ENCODE results near the gene ODAD2. TPM values are rescaled to one million over a fixed set of nuclear protein-coding genes. Genes with fewer than 3 reads are reported as not detected.

ODAD2 gene
- total RNA-seq, 4 donors from 2014 or later: not detected

DNA sequence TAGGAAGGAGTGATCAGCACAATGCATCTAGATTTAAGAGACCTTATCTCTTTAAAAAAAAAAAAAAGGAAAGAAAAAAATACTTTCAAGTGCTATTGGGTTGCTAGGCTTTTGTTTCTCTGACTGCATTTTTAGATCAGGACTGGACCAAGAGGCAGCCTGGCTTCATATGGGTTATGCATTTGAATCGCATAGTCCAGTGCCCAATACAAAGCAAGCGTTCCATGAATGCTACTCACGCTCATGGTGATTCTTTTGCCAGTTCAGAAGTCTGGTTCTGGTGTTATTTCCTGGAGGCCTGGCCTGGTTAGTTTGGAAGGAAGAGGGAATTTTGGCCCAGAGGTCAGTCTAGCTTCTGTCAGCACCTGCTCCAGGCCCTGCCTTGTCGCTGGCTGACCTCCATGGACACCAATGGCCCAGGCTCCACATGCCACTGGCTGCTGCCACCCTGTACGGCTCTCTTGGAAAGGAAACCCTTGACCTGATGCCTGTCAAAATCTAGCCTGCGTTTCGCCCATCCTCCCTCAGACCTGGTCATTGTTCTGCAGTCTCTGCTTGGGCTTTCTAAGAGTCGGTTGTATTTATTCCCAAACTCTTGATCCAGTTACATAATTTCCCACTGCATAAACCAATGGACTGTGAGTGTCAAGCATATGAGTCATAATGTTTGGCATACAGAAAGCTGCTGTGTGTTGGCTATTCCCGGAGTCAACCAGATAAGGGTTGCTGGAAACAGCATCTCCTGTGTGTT lies 178.9 kb downstream of the ODAD2 start:
- H3K9me3 ChIP-seq: peaks cover 0 to 3% (median 0%) of the 10 kb centered on the region in 4 donors
- H3K4me3 ChIP-seq: no peak overlapping the region
- H3K36me3 ChIP-seq: no peaks in the 10 kb centered on the region
- H3K27ac ChIP-seq: no peak overlapping the region
- DNase-seq: no peak
- TF ChIP-seq, protein P1, sequence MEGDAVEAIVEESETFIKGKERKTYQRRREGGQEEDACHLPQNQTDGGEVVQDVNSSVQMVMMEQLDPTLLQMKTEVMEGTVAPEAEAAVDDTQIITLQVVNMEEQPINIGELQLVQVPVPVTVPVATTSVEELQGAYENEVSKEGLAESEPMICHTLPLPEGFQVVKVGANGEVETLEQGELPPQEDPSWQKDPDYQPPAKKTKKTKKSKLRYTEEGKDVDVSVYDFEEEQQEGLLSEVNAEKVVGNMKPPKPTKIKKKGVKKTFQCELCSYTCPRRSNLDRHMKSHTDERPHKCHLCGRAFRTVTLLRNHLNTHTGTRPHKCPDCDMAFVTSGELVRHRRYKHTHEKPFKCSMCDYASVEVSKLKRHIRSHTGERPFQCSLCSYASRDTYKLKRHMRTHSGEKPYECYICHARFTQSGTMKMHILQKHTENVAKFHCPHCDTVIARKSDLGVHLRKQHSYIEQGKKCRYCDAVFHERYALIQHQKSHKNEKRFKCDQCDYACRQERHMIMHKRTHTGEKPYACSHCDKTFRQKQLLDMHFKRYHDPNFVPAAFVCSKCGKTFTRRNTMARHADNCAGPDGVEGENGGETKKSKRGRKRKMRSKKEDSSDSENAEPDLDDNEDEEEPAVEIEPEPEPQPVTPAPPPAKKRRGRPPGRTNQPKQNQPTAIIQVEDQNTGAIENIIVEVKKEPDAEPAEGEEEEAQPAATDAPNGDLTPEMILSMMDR (IDR thresholded peaks at IDR 0.05): no peak
- TF ChIP-seq POLR2A (IDR thresholded peaks at IDR 0.05): no peak
- no peaks in the 10 kb centered on the region for H3K27me3 ChIP-seq
- no peaks in the 10 kb centered on the region for H3K4me1 ChIP-seq

DNA sequence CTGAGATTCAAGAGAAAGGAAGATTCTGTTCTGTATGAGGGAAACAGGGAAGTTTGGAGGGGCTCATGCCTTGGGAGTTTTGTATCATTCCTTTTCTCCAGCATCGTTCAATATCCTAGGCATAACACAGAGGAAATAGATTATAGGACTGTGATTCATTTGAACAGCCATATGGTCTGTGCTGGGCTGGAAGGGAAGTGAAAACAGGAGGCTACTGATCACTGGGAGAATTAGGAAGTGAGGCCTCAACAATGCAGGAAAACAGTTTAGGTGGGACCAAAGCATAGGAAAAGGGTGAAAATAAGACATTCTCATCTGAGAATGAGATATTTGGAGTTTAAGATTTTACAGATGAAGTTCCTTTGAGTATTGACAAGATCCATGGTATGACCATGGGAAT lies 182.6 kb downstream of the ODAD2 start:
- no peak for DNase-seq
- Histone ChIP-seq H3K4me1 (no peaks in the 10 kb centered on the region), H3K27ac (no peak overlapping the region), H3K9me3 (no peaks in the 10 kb centered on the region), H3K27me3 (no peaks in the 10 kb centered on the region), H3K4me3 (no peak overlapping the region), H3K36me3 (no peaks in the 10 kb centered on the region)
- TF ChIP-seq, protein P1 (IDR thresholded peaks at IDR 0.05): no peak
- TF ChIP-seq POLR2A (IDR thresholded peaks at IDR 0.05): no peak

GRCh38 chr10:27815846-27816245 lies 183.0 kb downstream of the ODAD2 start:
- TF ChIP-seq POLR2A (IDR thresholded peaks at IDR 0.05): no peak
- TF ChIP-seq, protein P1 (IDR thresholded peaks at IDR 0.05): no peak
- H3K27me3 ChIP-seq: no peaks in the 10 kb centered on the region
- no peaks in the 10 kb centered on the region for H3K36me3 ChIP-seq
- H3K9me3 ChIP-seq: no peaks in the 10 kb centered on the region
- H3K27ac ChIP-seq: no peak overlapping the region
- DNase-seq: no peak
- no peak overlapping the region for H3K4me3 ChIP-seq
- no peaks in the 10 kb centered on the region for H3K4me1 ChIP-seq

DNA sequence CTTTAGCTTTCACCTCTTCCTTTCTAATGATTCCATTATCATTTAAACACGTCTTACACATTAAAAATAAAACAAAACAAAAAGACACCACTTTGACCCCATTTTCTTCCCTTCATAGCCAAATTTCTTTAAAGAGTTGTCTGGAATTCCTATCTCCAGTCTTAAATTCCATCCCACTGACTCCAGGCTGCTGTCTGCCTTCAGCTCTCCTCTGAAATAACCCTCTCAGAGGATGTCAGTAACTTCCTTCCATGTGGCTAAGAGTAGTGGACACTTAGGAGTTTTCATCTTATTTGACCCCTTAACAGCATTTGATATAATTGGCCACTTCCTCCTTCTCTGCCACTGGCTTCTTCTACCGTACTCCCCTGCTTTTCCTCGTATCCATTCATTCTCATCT lies 183.6 kb downstream of the ODAD2 start:
- no peaks in the 10 kb centered on the region for H3K36me3 ChIP-seq
- H3K27me3 ChIP-seq: no peaks in the 10 kb centered on the region
- no peak for TF ChIP-seq POLR2A (IDR thresholded peaks at IDR 0.05)
- TF ChIP-seq, protein P1 (IDR thresholded peaks at IDR 0.05): no peak
- H3K4me1 ChIP-seq: no peaks in the 10 kb centered on the region
- no peak overlapping the region for H3K4me3 ChIP-seq
- DNase-seq: no peak
- no peaks in the 10 kb centered on the region for H3K9me3 ChIP-seq
- H3K27ac ChIP-seq: no peak overlapping the region

- H3K4me1 ChIP-seq: no peaks in the 10 kb centered on the region
- DNase-seq: no peak
- H3K27ac ChIP-seq: no peak overlapping the region
- H3K36me3 ChIP-seq: no peaks in the 10 kb centered on the region
- H3K27me3 ChIP-seq: no peaks in the 10 kb centered on the region
- H3K9me3 ChIP-seq: no peaks in the 10 kb centered on the region
- TF ChIP-seq POLR2A (IDR thresholded peaks at IDR 0.05): no peak
- TF ChIP-seq, protein P1 (IDR thresholded peaks at IDR 0.05): no peak
- H3K4me3 ChIP-seq: no peak overlapping the region
These were observed 193.7 kb downstream of the ODAD2 start for GRCh38 chr10:27805180-27805579.
